ENCODE data around the gene PEAR1. TPM values are rescaled to one million over a fixed set of nuclear protein-coding genes. Genes with fewer than 3 reads are reported as not detected.

The PEAR1 gene
- total and polyA plus RNA-seq, 2 of the 8 experiments (the other 6 are each of a cell fraction or from before 2014, with no cell fraction given), result 0.63 to 0.71 TPM

DNA sequence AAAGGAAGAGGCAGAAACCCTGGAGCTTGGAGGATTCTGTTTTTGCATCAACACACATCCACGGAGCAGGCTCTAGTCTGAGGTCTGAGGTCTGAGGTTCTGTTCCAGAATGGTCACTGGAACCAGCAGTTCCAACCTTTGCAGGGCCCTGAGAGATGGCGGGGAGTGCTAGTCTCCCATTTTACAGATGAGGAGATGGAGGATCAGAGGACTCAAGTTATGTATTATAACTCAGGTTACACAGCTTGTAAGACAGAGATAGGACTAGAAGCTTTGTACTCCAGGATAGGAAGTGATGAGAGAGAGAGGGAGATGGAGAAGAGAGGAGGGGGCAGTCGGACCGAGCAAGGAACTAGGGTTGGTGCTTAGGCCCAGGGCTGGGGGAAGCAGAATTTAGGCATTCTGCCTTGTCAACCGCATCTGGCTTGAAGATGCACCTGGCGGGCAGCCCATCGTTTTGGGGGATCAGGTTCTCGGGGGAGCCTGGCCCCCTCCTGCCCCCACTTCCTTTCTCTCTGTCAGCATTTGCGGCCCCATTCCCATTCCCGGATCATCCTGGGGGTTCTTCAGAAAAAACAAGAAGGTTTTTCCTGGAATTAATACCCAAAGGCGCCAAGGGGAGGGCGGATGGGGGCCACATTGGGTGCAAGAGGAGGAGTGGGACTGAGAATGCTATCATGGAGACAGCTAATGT, 5.6 kb downstream of the PEAR1 start:
- Histone ChIP-seq H2BK15ac (ENCODE audit: low read length) (no peak overlapping the region), H2AK5ac (ENCODE audit: low read depth, low read length) (no peak overlapping the region), H3K23ac (ENCODE audit: insufficient read length) (no peak overlapping the region), H2BK20ac (ENCODE audit: low read length) (no peak overlapping the region), H3K18ac (ENCODE audit: extremely low read depth, low read length) (no peak overlapping the region), H3K79me2 (ENCODE audit: control insufficient read depth in 1 of 2, insufficient read depth in 2 of 2, low read length in 2 of 2) (no peaks in the 10 kb centered on the region), H3K27ac (ENCODE audit: low read depth, low read length) (no peak overlapping the region), H3K9ac (replicated peaks in 1 of 4; ENCODE audit: extremely low read depth in 1 of 4, low read depth in 3 of 4, low read length in 3 of 4) (no peak overlapping the region), H3K9me3 (ENCODE audit: insufficient read depth in 2 of 2, low read depth in 1 of 2, low read length in 1 of 2) (no peaks in the 10 kb centered on the region), H3K4me1 (replicated peaks in 1 of 4; ENCODE audit: control insufficient read depth in 3 of 4, insufficient read depth in 4 of 4, low read length in 3 of 4) (peaks cover 0 to 7% (median 1%) of the 10 kb centered on the region in 4 experiments; a peak in 2 of 7 replicates), H4K8ac (ENCODE audit: extremely low read depth, insufficient read depth, low read length) (no peak overlapping the region), H4K91ac (replicated peaks; ENCODE audit: insufficient read length, low read length) (no peak overlapping the region), H3K56ac (replicated peaks; ENCODE audit: insufficient read length, low read depth, low read length) (no peak overlapping the region), H3K4me3 (ENCODE audit: extremely low read depth in 1 of 4, insufficient read depth in 2 of 4, low read depth in 3 of 4, low read length in 4 of 4) (no peak overlapping the region), H2AFZ (ENCODE audit: low read length) (no peak overlapping the region), H4K20me1 (replicated peaks in 1 of 2; ENCODE audit: control insufficient read depth in 1 of 2, insufficient read depth in 2 of 2, low read length in 2 of 2) (no peaks in the 10 kb centered on the region), H3K14ac (ENCODE audit: insufficient read length) (no peak overlapping the region), H2BK5ac (ENCODE audit: low read depth, low read length) (no peak overlapping the region), H2BK120ac (replicated peaks; ENCODE audit: low read depth, low read length) (no peak overlapping the region), H3K23me2 (ENCODE audit: low read depth, low read length) (no peaks in the 10 kb centered on the region), H3K27me3 (replicated peaks in 1 of 4; ENCODE audit: control insufficient read depth in 3 of 4, extremely low read depth in 1 of 4, insufficient read depth in 3 of 4, low read length in 3 of 4) (peaks cover 0 to 15% (median 14%) of the 10 kb centered on the region in 4 experiments; a peak in 6 of 7 replicates), H2BK12ac (ENCODE audit: low read depth, low read length) (no peak overlapping the region), H3K79me1 (ENCODE audit: low read depth, low read length) (no peaks in the 10 kb centered on the region), H3K4me2 (ENCODE audit: insufficient read depth in 1 of 2, low read depth in 2 of 2, low read length in 2 of 2) (no peak overlapping the region), H3K4ac (replicated peaks; ENCODE audit: insufficient read length, low read depth, low read length) (no peak overlapping the region), H3K36me3 (ENCODE audit: control insufficient read depth in 2 of 4, insufficient read depth in 4 of 4, low read length in 3 of 4) (no peaks in the 10 kb centered on the region), H4K5ac (ENCODE audit: insufficient read length, low read depth, low read length) (no peak overlapping the region)
- DNase-seq (ENCODE audit: low read depth in 1 of 2, low spot score in 2 of 2) (no peak), FAIRE-seq (no peak)
- TF ChIP-seq KDM4A (IDR thresholded peaks at IDR 0.05; ENCODE audit: low read depth, low read length, severe bottlenecking), result no peak
- POLR2A ChIA-PET (ENCODE audit: partially characterized antibody), result interaction anchor here (0.8 to 2.8 kb wide), 3 partner anchors 13 to 171 kb away, joined by 3 to 10 read pairs (median 4); partner anchors contain the start of genes ISG20L2 and METTL25B
- CTCF ChIA-PET (ENCODE audit: partially characterized antibody), result interaction anchor here (0.7 to 31.4 kb wide), 10 partner anchors 9 to 218 kb away, joined by 3 to 719 read pairs (median 8); partner anchors contain the start of genes INSRR, LRRC71 and NTRK1
- WGBS, 2 experiments (ENCODE audit: extremely low coverage in 1 of 2, insufficient coverage in 1 of 2, insufficient read length in 1 of 2, insufficient replicate concordance in 2 of 2, low coverage in 1 of 2, low lambda C conversion rate in 2 of 2, missing lambda C conversion rate in 1 of 2), result 84% methylated on average over 11 of the region's 12 CpGs; no CpG with 5 or more reads in 1 of the 2 experiments
